Stimulated activated CD4-positive, alpha-beta T cell treated with anti-CD3 and anti-CD28 coated beads, Interleukin-4, amount 100 ng/mL, for 48 hours (primary cell): Measurements from ENCODE around the gene GRIK4.

Experiments used
- DNase-seq, 2 donors: peaks; one replicate each; pipeline ENCODE4 v3.0.0-alpha.2; 2020; ENCODE audit warnings: low read depth in 2 of 2

Gene GRIK4

DNA sequence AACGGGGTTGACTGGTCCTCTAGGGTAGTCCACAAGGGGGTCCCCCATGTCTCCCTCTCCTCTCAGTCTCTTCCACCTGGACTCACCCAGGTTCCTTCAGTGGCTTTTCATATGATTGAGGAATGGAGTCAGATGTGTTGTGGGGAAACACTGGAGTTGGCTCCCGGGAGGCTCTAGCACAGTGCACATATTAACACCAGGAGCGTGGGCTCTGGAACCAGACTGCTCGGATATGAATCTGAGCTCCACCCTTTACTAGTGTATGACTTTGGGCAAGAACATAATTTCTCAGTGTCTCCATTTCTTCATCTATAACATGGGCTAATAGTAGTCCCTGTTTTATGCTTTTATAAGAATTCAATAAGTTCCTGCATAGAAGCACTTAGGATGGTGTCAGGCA, 157.0 kb downstream of the GRIK4 start:
- DNase-seq: no peak

DNA sequence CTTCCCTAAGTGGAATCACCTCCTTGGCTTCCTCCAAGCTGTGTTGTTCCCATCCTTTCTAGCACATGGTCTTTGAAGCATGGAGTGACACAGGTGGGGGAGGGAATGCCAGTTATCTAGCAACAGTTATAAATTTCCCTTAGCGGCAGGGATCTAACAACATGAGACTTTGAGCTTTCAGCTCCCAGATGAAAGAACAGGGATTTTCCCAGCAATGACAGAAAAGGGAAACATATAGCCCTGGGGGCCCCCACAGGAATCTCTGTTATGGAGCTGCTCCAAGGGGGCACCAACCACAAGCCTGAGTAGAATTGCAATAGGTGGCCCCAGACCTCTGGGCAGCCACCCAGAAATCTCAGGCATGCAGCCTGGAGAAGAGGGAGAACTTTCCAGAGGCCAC, 163.0 kb downstream of the GRIK4 start:
- DNase-seq: no peak

GRCh38 chr11:120675171-120675570, 163.6 kb downstream of the GRIK4 start:
- no peak for DNase-seq

GRCh38 chr11:120676991-120677390, 165.4 kb downstream of the GRIK4 start:
- no peak for DNase-seq

DNA sequence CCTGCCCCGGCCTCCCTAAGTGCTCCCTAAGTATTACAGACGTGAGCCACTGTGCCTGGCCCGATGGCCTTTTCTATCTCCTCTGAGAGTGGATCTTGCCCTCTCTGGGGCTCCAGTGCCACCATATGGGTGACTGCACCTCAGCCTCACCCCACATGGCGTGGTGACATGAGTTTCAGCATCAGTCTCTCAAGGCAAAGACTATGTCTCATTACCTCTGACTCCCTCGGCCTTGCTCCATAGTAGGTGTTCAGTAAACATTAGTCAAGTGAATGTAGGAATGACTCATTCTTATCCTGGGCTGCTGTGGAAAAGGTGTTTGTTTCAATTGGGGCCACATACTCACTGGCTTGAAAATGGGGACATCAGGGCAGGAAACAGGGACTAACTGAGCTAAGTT, 168.8 kb downstream of the GRIK4 start:
- no peak for DNase-seq

DNA sequence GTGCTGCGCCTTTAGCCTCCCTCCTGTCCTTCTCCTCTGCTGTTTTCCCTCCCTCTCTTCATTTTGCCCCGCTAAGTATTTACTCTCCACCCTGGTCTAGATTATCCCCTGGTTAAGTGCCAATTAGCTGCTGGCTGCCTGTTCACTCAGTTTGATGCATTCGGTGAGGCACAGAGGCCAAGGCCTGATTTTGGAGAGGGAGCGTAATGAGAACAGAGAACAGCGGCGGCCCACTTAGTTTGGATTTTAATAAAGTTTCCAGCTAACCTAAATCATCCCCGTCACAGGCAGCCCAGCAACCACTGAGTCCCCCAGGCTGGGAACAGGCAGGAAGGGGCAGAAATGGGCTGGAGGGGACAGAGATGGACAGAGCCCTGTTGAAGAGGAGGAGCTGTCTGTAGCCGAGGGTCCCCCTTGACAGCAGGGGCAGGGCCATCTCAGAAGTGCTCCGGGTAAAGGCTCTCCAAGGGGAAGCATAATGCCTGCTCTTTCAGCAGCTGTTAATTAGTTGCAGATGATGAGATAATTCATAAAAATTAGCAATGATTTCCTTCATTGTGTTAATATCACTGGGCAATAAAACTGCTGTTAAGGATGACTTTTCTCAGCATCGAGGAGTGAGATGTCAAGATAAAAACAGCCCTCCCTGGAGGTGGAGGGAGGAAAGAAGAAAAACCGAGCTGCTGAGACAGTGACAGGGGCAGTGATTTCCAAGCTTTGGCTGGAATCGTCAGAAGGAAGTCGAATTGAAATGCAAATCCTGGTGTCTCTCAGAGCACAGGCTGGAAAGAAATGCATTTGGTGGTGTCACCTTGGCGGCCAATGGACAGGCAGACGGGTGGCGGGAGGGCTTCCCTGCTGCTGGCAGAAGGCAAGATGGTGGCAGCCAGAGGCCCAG, 170.1 kb downstream of the GRIK4 start:
- DNase-seq: no peak

- no peak for DNase-seq
These were observed 170.7 kb downstream of the GRIK4 start for GRCh38 chr11:120682332-120682649.

DNA sequence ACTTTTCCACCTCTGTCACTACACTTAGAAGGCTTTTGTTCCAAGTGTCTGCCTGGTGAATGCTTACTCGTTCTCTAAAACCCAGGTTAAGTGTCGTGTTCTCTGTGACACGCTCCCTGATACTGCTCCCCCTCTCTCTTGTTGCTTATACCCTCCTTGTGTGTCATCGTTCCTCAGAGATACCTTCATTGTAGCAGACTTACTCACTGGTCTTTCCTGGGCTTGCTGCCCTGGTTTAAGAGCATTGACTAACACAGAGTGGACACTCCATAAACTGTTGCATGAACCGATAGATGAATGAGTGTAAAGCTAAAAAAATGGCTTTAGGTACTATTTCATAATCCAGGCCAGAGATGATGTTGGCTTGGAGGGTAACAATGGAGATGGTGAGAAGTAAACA, 171.3 kb downstream of the GRIK4 start:
- no peak for DNase-seq

- DNase-seq: no peak
These were observed 175.0 kb downstream of the GRIK4 start for GRCh38 chr11:120686516-120686915.

GRCh38 chr11:120688163-120688562, 176.6 kb downstream of the GRIK4 start:
- no peak for DNase-seq

DNA sequence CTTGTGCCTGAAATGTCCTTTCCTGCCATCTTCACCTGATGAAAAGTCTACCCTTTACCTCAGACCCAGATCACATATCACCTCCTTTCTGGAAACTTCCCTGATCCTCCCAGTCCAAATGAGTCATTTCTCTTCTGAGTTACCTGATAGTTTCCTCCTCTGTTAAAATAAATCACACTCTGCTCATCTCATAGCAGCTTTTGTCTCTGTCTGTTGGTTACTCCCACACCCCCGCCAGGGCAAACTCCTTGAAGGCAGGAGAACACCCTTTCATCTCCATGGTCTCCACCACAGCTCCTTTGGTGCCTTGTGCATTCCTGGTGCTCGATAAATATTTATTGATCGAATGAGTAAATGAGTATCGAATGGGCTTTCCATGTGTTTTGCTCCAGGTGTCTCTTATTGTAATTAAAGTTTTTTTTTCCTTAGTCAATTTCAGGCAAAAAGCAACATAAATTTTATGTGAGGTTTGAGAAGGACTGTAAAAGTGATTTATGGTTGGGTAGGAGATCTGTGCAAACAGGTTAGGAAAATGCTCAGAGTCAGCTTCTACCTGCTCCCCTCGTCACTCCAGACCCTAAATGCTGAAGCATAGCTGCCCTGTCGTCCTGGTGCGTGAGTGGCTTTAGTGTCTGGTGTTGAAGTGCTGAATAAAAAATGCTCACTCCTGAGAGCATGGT, 178.2 kb downstream of the GRIK4 start:
- no peak for DNase-seq

GRCh38 chr11:120690406-120690805, 178.9 kb downstream of the GRIK4 start:
- no peak for DNase-seq

DNA sequence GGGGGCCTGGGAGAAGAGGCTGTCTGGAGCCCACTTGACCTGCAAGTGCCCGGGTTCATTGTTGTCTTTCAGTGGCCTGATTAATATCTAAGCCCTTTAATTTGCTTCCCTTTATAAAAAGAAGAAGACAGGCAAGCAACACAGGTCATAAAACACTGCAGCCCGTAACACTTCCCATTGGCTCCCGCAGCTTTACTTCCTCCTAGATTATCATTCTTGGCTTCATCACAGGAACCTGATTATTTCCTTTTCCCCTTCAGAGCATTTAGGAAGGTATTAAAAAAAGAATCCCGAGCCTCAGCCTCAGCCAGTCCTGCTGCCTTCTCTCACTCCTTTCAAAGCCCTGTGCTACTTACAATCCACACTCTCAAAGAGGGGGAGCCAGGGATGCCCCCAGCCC, 183.2 kb downstream of the GRIK4 start:
- no peak for DNase-seq

DNA sequence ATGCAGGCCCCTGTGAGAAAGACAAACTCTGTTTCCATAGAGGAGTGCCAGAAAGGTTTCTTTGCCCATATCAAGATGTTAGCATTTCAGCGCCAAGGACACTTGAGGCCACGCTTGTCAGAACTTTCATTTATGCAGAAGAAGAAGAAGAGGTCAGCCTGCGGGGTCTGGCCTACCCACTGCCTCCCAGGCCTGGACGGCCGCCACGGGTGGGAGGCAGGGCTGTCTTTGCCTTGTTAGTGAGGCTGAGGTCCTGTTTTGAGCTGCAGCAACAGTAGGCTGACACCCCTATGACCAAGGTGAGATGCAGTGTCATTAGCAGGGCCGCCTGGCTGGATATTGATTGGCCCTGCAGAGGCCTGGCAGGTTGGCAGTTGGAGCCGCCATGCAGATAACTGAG, 183.9 kb downstream of the GRIK4 start:
- no peak for DNase-seq

DNA sequence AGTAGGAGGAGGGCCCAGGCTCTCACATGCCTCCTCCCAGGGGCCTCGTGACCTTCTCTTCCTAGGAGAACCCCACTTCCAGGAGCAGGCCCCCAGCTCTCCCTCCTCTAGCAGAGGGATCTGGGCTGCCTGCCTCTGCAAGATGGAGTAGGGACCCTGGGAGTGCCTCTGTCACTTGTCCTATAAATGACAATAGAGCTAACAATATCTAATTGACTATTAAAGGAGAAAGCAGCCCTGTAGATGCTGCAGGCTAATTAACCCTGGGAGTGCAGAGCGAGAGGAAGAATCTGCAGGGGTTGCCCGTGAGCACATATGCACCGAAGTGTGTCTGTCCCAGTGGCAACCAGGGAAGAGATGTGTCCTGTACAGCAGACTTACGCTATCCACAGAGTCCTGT, 184.4 kb downstream of the GRIK4 start:
- DNase-seq: no peak

DNA sequence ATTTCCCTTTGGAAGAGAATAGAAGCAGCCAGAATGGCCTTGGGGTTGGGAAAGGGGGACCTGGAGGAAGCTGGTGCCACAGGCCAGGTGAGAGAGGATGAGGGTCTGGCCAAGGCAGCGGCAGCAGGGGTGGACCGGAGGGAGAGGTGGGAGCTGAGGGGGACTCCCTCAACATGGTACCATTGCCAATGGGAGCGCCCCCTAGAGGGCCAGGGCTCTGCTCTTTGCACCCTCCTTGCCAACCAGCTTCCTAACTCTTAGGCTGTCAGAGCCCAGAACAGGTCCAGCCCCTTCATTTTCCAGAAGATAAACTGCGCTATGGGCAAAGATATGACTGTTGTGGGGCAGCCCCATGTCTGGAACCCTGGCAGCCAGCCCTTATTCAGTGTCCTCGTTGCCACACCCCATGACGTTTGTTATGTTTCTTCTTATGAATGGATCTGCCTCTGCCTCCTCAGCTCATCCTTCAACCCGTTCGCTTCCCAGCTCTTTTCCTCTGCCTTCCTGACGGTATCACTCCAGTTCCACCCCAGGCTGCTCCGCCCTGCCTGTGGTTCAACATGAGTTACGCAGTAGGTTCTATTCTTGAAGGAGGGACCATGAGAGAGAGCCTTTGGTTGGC, 185.2 kb downstream of the GRIK4 start:
- DNase-seq: no peak

GRCh38 chr11:120698918-120699317, 187.4 kb downstream of the GRIK4 start:
- no peak for DNase-seq

GRCh38 chr11:120702656-120703055, 191.1 kb downstream of the GRIK4 start:
- no peak for DNase-seq

DNA sequence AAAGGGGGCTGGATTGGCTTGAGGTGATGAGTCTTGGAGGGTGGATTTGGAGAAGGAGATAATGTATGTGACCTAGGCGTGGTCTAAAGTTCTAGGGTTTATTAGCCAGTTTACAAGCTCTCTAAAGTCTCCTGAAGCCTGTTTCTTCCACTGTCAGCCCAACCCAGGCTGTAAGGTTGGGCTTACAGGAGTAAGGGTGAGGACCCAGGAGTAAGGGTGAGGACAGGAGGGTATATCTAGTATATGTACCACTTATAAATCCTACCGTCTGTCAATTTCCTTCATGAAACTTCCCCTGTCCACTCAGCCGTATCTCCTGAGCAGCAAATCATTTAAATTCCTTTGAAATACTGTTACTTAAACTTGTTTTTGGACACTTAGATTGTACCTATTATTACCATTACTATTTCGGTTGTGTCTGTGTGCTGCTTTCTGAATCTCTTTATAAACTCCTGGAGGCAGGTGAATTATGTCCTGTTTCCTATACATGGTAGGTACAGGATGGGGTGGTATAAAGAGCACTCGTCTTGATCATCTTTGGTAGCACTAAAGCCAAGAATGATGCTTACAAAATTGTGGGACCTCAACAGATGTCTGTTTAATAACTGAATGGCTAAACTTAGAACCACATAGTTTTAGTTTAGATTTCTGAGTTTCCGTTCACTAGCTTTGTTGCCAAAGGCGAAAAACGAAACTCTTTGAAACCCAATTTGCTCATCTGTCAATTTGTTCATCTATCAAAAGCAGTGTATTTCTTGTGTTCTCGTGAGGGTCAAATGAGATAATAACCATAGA, 192.0 kb downstream of the GRIK4 start:
- DNase-seq: no peak

DNA sequence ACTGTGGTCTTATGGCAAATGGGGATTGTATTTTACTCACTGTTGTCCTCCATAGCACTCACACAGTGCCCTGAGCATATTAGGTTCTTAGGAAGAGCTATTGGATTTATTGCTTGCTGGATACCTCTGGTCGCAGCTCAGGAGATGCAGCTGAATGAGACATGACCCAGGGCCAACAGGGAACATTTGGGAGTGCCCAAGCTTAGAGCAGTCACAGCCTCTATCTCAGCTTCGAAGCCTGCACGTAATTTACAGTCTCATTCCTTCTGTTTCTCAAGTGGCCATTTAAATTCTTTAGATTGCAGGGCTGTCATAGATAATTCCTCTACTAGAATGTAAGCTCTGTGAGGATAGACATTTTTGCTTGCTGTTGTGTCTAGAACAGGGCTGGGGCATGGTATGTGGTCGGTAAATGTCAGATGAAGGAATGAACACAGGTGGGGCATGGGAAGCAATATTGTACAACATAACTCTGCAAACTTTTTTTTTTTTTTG, 192.8 kb downstream of the GRIK4 start:
- no peak for DNase-seq

DNA sequence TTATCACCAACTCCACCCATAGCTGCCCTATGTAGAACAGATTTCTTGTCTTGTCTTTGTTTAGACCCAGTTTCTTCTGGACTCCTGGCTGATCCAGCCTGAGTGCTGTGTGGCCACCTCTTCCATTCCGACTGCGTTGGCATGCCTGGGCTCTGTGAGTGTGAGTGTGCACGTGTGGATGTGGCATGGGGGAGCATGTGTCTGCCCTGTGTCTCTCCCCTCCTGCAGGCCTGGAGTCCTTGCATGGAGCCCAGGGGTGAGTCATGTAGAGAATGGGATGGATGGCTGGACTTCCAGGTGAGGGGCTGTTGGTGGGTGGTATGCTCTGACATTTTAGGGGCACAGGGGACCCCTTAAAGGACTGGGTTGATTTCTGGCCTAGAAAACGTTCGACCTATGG, 194.7 kb downstream of the GRIK4 start:
- DNase-seq: no peak

DNA sequence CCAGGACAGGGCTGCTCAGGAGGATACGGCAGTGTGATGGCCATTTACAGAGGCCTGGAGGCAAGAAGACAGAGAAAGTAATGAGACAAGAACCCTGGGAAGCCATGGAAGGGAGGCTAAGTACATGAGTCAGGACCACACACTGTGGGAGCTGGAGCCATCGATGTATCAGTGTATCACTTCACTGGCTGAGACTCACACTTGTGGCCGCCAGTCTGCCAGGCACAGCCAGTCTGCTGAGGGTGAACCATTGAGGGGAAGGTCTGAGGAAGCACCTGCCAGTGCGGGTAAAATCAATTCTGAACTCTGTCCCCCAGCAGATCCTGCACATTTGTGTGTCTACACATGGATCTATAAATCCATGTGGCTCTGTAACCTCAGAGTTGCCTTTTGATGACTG, 195.6 kb downstream of the GRIK4 start:
- DNase-seq: no peak
